ENCODE data around the gene XPA.
"Not testable (repeated sequence)": the region's sequence is repeated elsewhere in the genome, so short reads cannot be mapped to it uniquely, and the experiment has no call there.

XPA gene

GRCh38 chr9:97703437-97704344, 6.6 kb upstream of the XPA start:
- no peak for DNase-seq

GRCh38 chr9:97699824-97700223, 2.7 kb upstream of the XPA start:
- DNase-seq: not testable (repeated sequence)

GRCh38 chr9:97699281-97699680, 2.1 kb upstream of the XPA start:
- not testable (repeated sequence) for DNase-seq

- no peak for DNase-seq
Measured at GRCh38 chr9:97698865-97699264, 1.7 kb upstream of the XPA start.

GRCh38 chr9:97697837-97698236, 697 bp upstream of the XPA start:
- no peak for DNase-seq

GRCh38 chr9:97695995-97696802, 941 bp downstream of the XPA start:
- no peak for DNase-seq

- no peak for DNase-seq
Measured at GRCh38 chr9:97695390-97695789, 1.8 kb downstream of the XPA start.

GRCh38 chr9:97694769-97695168, 2.4 kb downstream of the XPA start:
- DNase-seq: no peak

GRCh38 chr9:97689401-97690180, 7.5 kb downstream of the XPA start:
- DNase-seq: no peak

- DNase-seq: no peak
Measured at GRCh38 chr9:97688654-97689053, 8.5 kb downstream of the XPA start.

GRCh38 chr9:97682242-97682641, 14.9 kb downstream of the XPA start:
- no peak for DNase-seq

- DNase-seq: no peak
Measured at GRCh38 chr9:97675655-97676054, 21.5 kb downstream of the XPA start.

- DNase-seq: no peak
Measured at GRCh38 chr9:97673922-97674321, 23.2 kb downstream of the XPA start.

- no peak for DNase-seq
Measured at GRCh38 chr9:97672403-97672802, 24.7 kb downstream of the XPA start.

- no peak for DNase-seq
Measured at GRCh38 chr9:97670586-97670985, 26.6 kb downstream of the XPA start.

GRCh38 chr9:97668485-97668884, 28.7 kb downstream of the XPA start:
- DNase-seq: no peak

GRCh38 chr9:97666907-97667686, 30.0 kb downstream of the XPA start:
- DNase-seq: no peak

- DNase-seq: no peak
Measured at GRCh38 chr9:97665742-97666141, 31.4 kb downstream of the XPA start.

- no peak for DNase-seq
Measured at GRCh38 chr9:97660847-97661246, 36.3 kb downstream of the XPA start.

GRCh38 chr9:97660340-97660739, 36.8 kb downstream of the XPA start:
- no peak for DNase-seq

- no peak for DNase-seq
Measured at GRCh38 chr9:97659771-97660170, 37.4 kb downstream of the XPA start.

GRCh38 chr9:97658707-97659106, 38.4 kb downstream of the XPA start:
- DNase-seq: no peak
